Subcutaneous adipose tissue (tissue), 4 donors: Measurements from ENCODE around the gene MTUS2. TPM values are rescaled to one million over a fixed set of nuclear protein-coding genes. Genes with fewer than 3 reads are reported as not detected.

Source experiments
- CTCF ChIP-seq: fragments of 450-650 bp; IDR thresholded peaks from one replicate; pipeline ENCODE4 v1.5.1; 2016; ENCODE audit warnings: low read depth, mild to moderate bottlenecking, control low read depth, antibody characterized with exemption, moderate library complexity
- total RNA-seq, 4 donors: library from RNA; depleted of rRNA; stranded (reverse); fragments of >200 nt; gene quantifications; one replicate each; pipeline ENCODE4 v1.1.0, GENCODE V29; 2016

The MTUS2 gene
- total RNA-seq, 4 donors from 2014 or later = not detected

- no peak for TF ChIP-seq CTCF
Measured at GRCh38 chr13:29154390-29154789, 334.3 kb downstream of the MTUS2 start.

- no peak for TF ChIP-seq CTCF
Measured at GRCh38 chr13:29156136-29156535, 336.0 kb downstream of the MTUS2 start.

GRCh38 chr13:29159871-29160270 is 339.7 kb downstream of the MTUS2 start:
- no peak for TF ChIP-seq CTCF

- TF ChIP-seq CTCF = no peak
Measured at GRCh38 chr13:29160862-29161261, 340.7 kb downstream of the MTUS2 start.

GRCh38 chr13:29161676-29162075 is 341.5 kb downstream of the MTUS2 start:
- TF ChIP-seq CTCF = no peak

- no peak for TF ChIP-seq CTCF
Measured at GRCh38 chr13:29162638-29163235, 342.6 kb downstream of the MTUS2 start.

- TF ChIP-seq CTCF = no peak
Measured at GRCh38 chr13:29164116-29164515, 344.0 kb downstream of the MTUS2 start.

- no peak for TF ChIP-seq CTCF
Measured at GRCh38 chr13:29165216-29165615, 345.1 kb downstream of the MTUS2 start.
